M059J (cell line): Measurements from ENCODE around the gene FCHSD1. TPM values are rescaled to one million over a fixed set of nuclear protein-coding genes. Genes with fewer than 3 reads are reported as not detected.

ENCODE experiments used
- total RNA-seq: library from RNA; depleted of rRNA; stranded (reverse); fragments of >200 nt; shearing (Covaris generic); gene quantifications from 2 replicates; pipeline ENCODE4 v1.2.3, GENCODE V29; 2014; rRNA removed

Gene FCHSD1
- total RNA-seq, 1 experiment from 2014 or later = 18.5 TPM

Other genes starting within 250 kb of the FCHSD1 start
- 0.02 and 0.17 TPM in 2 replicates for gene PCDHGA9, start 248.6 kb downstream of the FCHSD1 start, total RNA-seq
- gene PCDHGB6, start 243.4 kb downstream of the FCHSD1 start, total RNA-seq = 0.02 TPM in 1 of 2 replicates, not detected in the other
- 0.71 and 0.89 TPM in 2 replicates for gene PCDHGA10, start 238.4 kb downstream of the FCHSD1 start, total RNA-seq
- 7.1 and 7.7 TPM in 2 replicates for gene PCDHGB7, start 233.7 kb downstream of the FCHSD1 start, total RNA-seq
- gene PCDHGA11, start 230.4 kb downstream of the FCHSD1 start, total RNA-seq = 0.05 TPM in 1 of 2 replicates, not detected in the other
- 0.39 TPM in 1 of 2 replicates, not detected in the other for gene PCDHGA12, start 220.9 kb downstream of the FCHSD1 start, total RNA-seq
- gene PCDHGC3, start 175.5 kb downstream of the FCHSD1 start, total RNA-seq = 41.3 and 88.4 TPM in 2 replicates
- gene PCDHGC4, start 166.4 kb downstream of the FCHSD1 start, total RNA-seq = 0.25 and 0.69 TPM in 2 replicates
- 2.0 and 2.2 TPM in 2 replicates for gene PCDHGC5, start 162.3 kb downstream of the FCHSD1 start, total RNA-seq
- gene DIAPH1, start 32.4 kb downstream of the FCHSD1 start, total RNA-seq = 32.8 and 77.0 TPM in 2 replicates
- gene HDAC3, start 14.6 kb downstream of the FCHSD1 start, total RNA-seq = 78.2 and 88.4 TPM in 2 replicates
- gene RELL2, start 14.4 kb downstream of the FCHSD1 start, total RNA-seq = 8.3 and 9.0 TPM in 2 replicates
- 2.5 and 5.5 TPM in 2 replicates for gene ARAP3, start 30.8 kb upstream of the FCHSD1 start, total RNA-seq
- 4.9 and 5.4 TPM in 2 replicates for gene PCDH1, start 227.0 kb upstream of the FCHSD1 start, total RNA-seq